Panc1 (cell line): ENCODE results near the gene BFAR.

Experiments used
- POLR2AphosphoS5 ChIP-seq: IDR thresholded peaks from 2 replicates; pipeline ENCODE4 v1.6.1; 2012; ENCODE audit warnings: mild to moderate bottlenecking, low read depth, low read length, moderate library complexity
- SIN3A ChIP-seq: IDR thresholded peaks from 2 replicates; pipeline ENCODE4 v1.6.1; 2012; ENCODE audit warnings: low read depth, mild to moderate bottlenecking, low read length, moderate library complexity, borderline replicate concordance; ENCODE audit not compliant: insufficient read depth
- TF ChIP-seq, protein P1 (sequence below): fragments of 450-650 bp; IDR thresholded peaks from 2 replicates; pipeline ENCODE4 v1.5.1; 2017; ENCODE audit warnings: mild to moderate bottlenecking

DNA sequence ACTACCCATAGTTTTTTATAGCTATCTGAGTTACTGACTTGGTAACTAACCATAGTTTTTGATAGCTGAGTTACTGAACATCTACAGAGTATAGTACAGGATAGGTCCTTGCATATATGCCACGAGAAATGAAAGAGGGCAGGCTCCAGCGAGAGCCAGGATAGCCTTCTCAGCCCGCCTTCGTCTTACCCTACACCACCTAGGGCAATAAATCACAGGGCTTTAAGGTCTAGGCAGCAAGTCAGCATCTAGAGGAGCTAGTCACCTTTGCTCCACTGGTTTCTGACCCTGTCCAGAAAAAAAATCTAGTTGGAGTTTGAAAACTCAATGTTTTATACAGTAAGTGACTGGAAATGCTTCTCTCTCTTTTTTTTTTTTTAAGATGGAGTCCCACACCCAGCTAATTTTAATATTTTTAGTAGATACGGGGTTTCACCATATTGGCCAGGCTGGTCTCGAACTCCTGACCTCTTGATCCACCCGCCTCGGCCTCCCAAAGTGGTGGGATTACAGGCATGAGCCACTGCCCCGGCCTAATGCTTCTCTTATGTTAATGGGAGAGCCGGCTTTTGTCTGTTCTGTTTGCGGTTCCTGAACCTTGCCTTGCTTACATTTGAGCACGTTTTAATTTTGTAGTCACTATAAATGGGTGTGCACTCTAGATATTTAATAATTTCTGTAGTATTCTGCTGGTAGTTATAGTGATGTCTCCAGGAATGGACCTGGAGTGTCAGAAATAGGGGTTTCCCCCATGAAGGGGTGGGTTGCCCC, 2.8 kb downstream of the BFAR start:
- TF ChIP-seq, protein P1, sequence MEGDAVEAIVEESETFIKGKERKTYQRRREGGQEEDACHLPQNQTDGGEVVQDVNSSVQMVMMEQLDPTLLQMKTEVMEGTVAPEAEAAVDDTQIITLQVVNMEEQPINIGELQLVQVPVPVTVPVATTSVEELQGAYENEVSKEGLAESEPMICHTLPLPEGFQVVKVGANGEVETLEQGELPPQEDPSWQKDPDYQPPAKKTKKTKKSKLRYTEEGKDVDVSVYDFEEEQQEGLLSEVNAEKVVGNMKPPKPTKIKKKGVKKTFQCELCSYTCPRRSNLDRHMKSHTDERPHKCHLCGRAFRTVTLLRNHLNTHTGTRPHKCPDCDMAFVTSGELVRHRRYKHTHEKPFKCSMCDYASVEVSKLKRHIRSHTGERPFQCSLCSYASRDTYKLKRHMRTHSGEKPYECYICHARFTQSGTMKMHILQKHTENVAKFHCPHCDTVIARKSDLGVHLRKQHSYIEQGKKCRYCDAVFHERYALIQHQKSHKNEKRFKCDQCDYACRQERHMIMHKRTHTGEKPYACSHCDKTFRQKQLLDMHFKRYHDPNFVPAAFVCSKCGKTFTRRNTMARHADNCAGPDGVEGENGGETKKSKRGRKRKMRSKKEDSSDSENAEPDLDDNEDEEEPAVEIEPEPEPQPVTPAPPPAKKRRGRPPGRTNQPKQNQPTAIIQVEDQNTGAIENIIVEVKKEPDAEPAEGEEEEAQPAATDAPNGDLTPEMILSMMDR, result no peak
- TF ChIP-seq SIN3A (no peak), POLR2AphosphoS5 (no peak)
